ENCODE results near the gene GASK1A. TPM values are rescaled to one million over a fixed set of nuclear protein-coding genes. Genes with fewer than 3 reads are reported as not detected.

Gene GASK1A
- total and polyA plus RNA-seq, 2 of the 8 experiments (the other 6 are each of a cell fraction or from before 2014, with no cell fraction given) = 4.7 to 7.9 TPM

GRCh38 chr3:43094851-43095250, 115.7 kb downstream of the GASK1A start (continued):
- no peak for TF ChIP-seq CHD7 (IDR thresholded peaks at IDR 0.05; ENCODE audit: insufficient replicate concordance, low read length)
- no peak for TF ChIP-seq BACH1 (IDR thresholded peaks at IDR 0.05; ENCODE audit: low read length)
- no peak for TF ChIP-seq ATF3 (IDR thresholded peaks at IDR 0.05; ENCODE audit: insufficient read depth, low read depth, low read length)
- no peak for TF ChIP-seq ASH2L (IDR thresholded peaks at IDR 0.05; ENCODE audit: low read length)
- TF ChIP-seq CBX5 (IDR thresholded peaks at IDR 0.05; ENCODE audit: low read depth, low read length) = no peak
- no peak for TF ChIP-seq CEBPB (IDR thresholded peaks at IDR 0.05; ENCODE audit: low read depth, low read length)
- no peak for TF ChIP-seq SIN3A (conservative IDR thresholded peaks at IDR 0.05 in 1 of 2, IDR thresholded peaks at IDR 0.05 in 1 of 2; ENCODE audit: low read depth in 1 of 2, low read length in 2 of 2)
- no peak for TF ChIP-seq NRF1 (IDR thresholded peaks at IDR 0.05; ENCODE audit: low read depth, low read length)
- TF ChIP-seq PHF8 (conservative IDR thresholded peaks at IDR 0.05; ENCODE audit: low read depth, low read length) = no peak
- TF ChIP-seq KDM1A (IDR thresholded peaks at IDR 0.05; ENCODE audit: borderline replicate concordance, low read length) = no peak
